HG03575 (cell line): ENCODE results near the gene AP1M2.
"Not testable (repeated sequence)": the region's sequence is repeated elsewhere in the genome, so short reads cannot be mapped to it uniquely, and the experiment has no call there.

Experiments used
- ATAC-seq: cut with Tn5 transposase; IDR thresholded peaks from one replicate; pipeline ENCODE4 v1.9.1; 2021; ENCODE audit not compliant: unreplicated experiment, insufficient number of reproducible peaks, low FRiP score; ENCODE audit errors: extremely low read depth

The AP1M2 gene

DNA sequence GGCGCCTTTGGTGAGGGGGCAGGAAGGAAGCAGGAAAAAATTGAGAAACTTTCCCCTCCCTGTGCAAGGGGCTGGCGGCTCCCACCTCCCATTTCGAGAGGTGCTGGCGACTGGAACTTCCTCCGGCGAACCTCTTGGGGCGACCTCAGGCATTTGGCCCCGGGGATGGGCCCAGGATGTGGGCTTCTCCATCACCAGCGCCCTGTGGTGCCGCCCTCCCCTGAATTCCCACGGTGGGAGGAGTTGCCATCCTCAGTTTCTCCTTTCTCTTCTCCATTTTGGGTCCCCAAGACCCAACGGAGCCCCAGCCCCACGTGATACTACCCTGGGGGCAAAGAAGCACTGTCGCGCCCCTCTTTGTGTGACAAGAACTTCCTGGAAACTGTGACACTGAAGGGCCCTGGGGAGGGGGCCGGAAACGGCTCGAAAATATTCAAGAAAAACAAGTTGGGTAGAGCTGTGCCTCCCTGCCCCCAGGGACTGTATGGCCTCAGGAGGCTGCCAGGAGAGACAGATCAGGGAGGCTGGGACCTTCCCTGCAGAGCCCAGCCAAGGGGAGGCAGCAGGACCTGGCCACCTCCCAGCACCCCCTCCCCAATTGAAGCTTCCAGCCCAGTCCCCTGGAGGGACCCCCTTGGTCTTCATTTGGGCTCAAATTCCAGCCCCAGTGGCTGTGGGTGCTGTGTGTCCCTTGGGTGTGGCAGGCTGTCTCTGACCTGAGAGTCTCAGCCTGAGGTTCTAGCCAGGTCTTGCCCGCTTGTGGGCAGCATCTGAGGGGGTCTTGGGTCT lies 16.2 kb upstream of the AP1M2 start:
- ATAC-seq = no peak

DNA sequence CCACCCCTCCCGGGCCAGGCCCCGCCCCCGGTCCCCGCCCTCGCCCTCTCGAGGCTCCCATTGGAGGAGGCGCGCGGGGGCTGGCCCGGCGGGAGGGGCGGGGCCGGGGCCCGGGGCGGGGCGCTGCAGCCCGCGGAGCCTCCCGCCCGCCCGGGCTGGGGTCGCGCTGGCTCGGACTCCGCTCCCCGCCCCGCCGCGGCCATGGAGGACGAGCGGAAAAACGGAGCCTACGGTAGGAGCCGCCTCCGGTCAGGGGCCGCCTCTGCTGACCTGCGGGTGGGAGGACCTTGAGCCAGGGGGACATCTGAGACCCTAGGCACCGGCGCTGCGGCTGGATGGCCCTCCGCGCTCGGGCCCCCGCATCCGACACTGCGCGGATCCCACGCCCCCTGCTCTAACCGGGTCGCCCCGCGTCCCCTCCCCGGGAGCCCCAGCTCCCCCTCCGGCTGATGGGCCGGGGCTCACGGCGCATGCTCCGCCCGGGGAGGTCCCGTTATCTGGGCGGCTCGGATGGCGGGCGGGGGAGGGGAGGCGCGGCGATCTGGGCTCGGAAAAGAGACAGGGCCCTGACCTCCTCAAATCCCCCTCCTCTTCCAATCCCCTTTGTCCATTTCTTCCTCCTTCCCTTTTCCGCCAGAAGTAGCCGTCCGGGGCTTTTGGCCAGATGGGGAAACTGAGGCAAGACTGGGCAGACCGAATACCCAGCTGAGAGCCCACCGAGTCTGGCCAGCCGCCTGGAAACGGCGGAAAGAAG lies 15.4 kb upstream of the AP1M2 start:
- ATAC-seq = no peak

DNA sequence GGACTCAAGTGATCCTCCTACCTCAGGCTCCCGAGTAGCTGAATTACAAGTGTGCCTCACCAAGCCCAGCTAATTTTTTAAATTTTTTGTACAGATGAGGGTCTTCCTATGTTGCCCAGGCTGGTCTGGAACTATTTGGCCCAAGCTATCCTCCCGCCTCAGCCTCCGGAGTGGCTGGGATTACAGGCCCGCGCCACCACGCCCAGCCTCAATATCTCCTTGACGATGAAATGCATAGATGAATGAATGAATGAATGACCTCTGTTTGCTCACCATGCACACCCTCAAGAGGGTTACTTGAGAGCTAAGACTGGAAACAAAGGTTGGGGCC lies 14.9 kb upstream of the AP1M2 start:
- no peak for ATAC-seq

DNA sequence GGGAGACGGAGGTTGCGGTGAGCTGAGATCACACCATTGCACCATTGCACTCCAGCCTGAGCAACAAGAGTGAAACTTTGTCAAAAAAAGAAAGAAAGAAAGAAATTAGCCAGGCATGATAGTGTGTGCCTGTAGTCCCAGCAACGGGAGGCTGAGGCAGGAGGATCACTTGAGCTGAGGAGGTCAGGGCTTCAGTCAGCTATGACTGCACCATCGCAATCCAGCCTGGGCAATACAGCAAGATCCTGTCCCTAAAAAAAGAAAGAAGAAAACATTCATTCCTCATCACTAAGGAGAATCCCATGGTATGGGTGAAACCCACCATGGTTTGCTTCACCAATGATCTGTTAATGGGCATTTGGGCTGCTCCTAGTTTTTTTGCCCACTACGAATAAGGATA lies 13.0 kb upstream of the AP1M2 start:
- ATAC-seq = no peak

DNA sequence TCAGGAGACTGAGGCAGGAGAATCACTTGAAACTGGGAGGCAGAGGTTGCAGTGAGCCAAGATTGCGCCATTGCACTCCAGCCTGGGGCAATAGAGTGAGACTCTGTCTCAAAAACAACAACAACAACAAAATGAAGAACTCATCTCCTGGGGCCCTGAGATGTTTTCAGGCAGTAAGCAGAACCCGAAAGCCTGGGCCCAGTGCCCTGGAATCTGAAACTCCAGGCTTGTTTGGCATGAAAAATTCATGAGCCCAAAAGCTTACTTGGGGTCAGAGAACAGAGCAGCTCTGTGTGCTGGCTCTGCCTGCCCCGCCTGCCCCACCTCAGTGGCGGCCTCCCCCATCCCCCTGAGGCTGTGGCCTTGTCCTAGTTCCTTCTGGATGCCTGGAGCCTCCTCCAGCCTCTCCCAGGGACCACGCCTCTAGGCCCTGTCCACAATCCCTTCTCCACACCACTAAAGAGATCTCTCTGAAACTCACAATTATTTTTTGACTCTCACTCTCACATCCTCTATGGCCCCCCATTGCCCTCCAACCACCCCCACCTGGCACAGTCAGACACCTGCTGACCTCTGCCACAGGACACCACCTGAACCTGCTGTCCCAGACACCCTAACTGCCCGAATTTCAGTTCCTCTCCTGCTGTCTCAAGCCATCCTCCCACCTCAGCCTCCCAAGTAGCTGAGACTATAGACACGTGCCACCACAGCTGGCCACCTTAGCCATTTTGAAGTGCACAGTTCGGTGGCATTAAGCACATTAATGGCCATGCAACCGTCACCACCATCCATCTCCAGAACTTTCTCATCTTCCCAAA lies 6.9 kb upstream of the AP1M2 start:
- no peak for ATAC-seq

DNA sequence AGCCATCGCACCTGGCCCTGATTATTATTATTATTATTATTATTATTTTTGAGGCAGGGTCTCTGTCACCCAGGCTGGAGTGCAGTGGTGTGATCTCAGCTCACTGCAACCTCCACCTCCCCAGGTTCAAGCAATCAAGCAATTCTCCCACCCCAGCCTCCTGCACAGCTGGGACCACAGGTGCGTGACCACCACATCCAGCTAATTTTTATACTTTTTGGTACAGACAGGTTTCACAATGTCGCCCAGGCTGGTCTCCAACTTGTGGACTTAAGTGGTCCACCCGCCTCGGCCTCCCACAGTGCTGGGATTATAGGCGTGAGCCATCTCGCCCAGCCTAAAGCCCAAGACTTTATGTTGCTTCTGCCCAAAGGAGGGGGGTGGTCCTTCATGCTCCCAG lies 6.0 kb upstream of the AP1M2 start:
- ATAC-seq = no peak

DNA sequence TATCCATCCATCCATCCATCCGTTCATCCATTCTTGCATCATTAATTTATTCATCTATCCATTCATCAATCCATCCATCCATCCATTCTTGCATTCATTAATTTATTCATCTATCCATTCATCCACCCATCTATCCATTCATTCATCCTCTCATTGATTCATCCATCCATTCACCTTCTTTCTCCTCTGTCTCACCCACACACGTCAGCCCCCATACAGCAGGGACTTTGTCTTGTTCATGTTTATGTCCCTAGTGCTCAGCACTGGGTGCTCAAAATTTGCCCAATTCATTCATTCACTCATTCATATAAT lies 683 bp upstream of the AP1M2 start:
- no peak for ATAC-seq

DNA sequence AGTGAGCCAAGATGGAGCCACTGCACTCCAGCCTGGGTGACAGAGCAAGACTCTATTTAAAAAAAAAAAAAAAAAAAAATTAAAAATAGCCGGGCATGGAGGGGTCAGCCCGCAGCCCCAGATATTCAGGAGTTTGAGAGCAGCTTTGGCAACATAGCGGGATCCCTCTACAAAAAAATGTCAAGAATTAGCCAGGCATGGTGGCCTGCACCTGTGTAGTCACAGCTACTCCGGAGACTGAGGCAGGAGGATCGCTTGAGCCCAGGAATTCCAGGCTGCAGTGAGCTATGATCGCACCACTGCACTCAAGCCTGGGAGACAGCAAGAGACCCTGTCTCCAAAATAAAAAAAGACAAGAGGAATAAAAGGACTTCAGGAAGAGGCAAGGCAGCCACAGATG lies 716 bp downstream of the AP1M2 start:
- no peak for ATAC-seq

DNA sequence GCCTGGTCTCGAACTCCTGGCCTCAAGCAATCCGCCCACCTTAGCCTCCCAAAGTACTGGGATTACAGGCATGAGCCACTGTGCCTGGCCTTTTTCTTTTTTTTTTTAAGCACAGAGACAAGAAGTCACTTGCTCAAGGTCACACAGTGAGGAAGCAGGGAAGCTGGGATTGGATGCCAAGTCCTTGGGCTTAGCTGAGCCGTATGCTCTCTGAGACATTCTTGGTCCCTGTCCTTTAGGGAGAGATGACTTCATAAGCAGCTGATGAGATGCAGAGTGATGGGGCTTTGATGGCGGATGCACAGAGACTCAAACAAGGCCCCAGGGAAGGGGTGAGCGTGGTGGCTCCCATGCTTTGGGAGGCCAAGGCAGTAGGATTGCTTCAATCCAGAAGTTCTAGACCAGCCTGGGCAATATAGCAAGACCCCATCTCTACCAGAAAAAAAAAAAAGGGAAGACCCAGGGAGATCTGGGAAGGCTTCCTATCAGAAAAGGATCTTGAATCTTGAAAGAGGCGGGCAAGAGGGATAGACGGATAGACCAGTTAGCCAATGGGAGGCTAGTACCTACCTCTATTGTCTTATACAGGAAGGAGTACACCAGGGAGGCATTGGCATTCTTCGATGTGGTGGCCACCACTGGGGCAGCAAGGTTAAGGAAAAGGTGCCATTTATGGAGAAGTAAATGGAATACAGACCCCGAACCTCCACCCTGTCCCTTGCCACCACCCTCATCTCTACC lies 3.9 kb downstream of the AP1M2 start:
- ATAC-seq = no peak

DNA sequence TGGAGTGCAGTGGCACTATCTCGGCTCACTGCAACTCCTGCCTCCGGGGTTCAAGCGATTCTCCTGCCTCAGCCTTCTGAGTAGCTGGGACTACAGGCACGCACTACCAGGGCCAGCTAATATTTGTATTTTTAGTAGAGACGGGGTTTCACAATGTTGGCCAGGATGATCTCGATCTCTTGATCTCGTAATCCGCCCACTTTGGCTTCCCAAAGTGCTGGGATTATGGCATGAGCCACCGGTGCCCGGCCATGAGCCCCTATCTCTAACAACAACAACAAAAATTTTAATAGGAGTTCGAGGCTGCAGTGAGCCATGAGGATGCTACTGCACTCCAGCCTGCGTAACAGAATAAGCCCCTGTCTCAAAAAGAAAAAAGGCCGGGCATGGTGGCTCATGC lies 5.0 kb downstream of the AP1M2 start:
- ATAC-seq = no peak

DNA sequence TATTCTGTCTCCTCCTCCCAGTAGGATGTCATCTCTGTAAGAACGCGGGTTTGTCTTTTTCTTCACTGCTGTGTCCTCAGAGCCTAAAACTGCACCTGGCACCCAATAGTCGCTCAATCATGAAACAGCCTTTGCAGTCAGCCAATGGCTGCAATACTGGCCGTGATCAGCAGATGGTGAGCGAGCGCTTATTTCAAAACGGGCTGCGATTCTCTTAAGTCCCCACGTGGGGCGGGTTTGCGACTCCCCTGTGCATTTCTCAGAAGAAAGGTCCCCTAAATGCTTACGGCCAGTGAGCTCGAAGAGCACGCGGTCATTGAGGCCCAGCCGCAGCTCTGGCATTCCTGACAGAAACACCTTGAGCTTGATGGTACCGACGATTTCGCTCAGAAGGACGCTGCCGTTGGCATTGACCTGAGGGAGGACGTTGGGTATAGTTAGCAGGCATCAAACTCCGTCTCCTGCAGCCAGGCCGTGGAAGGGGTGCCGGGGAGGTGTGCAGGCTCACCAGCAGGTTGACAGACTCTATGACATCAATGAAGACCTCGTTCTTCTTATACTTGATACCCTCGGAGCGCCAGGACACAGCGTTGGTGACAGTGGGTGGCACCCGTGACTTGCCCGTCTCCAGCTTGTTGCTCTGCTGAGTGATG lies 6.0 kb downstream of the AP1M2 start:
- ATAC-seq = no peak

DNA sequence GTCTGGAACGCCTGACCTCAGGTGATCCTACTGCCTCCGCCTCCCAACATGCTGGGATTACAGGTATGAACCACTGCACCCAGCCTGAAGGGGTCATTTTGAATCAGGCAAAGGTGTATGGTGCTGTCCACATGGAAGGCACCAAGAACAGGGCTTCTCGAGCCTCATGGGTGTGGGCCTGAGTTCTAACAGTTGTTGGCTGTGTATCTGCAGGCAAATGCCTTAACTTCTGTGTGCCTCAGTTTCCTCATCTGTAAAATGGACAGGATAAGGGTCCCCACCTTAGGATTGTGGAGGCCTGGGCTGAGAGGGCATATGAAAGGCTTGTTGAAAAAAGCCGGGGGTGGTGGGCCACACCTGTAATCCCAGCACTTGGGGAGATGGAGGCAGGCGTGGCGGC lies 9.2 kb downstream of the AP1M2 start:
- no peak for ATAC-seq

DNA sequence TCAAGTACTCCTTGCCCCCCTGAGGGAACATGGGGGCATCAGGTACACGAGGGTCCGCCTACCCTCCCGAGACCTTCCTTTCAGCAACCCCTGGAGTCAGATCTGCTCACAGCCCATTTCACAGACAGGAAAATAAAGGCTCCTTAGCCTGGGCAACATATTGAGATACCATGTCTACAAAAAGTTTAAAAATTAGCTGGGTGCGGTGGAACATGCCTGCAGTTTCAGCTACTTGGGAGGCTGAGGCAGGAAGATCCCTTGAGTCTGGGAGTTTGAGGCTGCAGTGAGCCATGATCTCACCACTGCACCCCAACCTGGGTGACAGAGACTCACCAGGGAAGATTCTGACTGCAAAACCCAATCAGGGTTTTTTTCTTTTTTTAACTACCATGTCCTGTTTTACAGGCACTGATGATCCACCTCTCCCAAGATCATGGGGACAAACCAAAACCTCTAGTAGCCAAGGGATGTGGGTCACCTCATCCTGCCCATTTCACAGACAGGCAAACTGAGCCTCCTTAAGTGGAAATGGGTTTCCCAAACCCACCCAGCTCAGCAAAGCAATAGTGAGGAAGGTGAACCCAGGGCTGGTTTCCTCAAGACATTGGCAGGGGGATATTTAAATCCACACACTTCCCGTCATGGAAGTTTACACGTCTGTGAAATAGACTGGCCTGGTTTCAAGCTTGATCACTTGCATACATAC lies 11.9 kb downstream of the AP1M2 start:
- ATAC-seq = no peak

DNA sequence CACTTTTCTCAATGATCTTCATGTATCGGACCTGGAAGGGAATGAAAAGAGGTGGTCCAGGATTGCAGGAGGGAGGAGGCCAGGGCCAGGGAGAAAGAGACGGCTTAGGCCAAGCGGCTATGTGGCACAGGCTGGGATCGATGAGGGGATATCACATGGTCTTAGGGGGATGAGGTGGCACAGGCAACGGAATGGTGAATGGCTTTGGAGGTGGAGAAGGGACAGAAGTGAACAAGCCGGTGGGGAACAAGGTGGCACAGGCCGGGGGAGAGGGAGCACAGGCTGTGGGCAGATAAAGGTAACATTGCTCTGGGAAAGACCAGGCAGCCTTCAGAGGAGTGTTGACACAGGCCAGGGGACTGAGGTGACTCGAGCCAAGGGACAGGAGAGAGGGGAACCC lies 12.7 kb downstream of the AP1M2 start:
- ATAC-seq = no peak

DNA sequence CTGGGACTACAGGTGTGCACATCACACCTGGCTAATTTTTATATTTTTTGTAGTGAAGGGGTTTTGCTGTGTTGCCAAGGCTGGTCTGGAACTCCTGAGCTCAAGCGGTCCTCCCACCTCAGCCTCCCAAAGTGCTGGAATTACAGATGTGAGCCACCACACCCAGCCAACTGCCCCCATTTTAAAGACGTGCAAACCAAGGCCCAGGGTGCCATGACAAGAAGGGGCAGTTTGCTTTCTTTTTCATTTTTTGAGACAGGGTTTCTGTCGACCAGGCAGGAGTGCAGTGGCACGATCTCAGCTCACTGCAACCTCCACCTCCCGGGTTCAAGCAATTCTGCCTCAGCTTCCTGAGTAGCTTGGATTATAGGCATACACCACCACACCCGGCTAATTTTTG lies 13.3 kb downstream of the AP1M2 start:
- ATAC-seq = not testable (repeated sequence)

DNA sequence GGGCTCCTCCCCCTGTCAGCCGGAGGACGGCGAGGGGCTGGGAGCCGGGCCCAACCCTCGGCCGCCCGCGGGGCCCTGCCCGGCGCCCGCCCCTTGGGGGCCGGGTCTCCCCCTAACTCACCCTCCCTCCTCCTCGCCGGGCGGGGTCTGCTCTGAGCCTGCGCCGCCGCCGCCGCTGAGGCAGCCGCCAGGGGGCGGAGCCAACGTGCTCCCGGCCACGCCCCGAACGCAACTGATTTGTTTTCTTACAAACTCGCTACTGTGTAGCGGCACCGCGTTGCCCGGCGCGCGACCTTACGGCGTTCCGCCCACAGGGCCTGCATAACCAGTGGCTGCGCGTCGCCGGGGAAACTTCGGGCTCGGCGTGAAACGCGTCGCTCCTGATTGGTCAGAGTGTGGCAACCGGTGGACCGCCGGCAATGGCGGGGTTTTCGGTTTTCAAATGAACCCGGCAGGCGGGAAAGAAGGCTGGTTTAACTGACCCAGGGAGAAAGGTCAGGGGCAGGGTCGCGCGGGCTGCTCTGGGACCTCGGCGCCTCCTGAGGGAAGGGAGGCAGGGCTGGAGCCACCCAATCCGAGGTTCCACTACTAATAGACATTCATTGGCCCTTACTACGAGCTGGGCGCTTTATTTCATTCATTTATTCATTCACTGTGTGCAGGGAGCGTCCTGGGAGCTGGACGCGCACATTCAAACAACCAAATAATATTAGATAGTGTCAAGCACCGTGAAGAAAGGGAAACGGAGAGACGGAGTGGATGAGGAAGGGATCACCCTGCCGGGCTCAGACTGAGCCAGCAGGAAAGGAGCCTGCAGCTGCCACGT lies 18.1 kb downstream of the AP1M2 start, which contains the start of gene CDKN2D:
TSS of gene CDKN2D (minus strand) at position 154 of the 826 bp plus-strand sequence. CDS start 326 bp downstream, outside the sequence.
- peak; percentile 43 for ATAC-seq

DNA sequence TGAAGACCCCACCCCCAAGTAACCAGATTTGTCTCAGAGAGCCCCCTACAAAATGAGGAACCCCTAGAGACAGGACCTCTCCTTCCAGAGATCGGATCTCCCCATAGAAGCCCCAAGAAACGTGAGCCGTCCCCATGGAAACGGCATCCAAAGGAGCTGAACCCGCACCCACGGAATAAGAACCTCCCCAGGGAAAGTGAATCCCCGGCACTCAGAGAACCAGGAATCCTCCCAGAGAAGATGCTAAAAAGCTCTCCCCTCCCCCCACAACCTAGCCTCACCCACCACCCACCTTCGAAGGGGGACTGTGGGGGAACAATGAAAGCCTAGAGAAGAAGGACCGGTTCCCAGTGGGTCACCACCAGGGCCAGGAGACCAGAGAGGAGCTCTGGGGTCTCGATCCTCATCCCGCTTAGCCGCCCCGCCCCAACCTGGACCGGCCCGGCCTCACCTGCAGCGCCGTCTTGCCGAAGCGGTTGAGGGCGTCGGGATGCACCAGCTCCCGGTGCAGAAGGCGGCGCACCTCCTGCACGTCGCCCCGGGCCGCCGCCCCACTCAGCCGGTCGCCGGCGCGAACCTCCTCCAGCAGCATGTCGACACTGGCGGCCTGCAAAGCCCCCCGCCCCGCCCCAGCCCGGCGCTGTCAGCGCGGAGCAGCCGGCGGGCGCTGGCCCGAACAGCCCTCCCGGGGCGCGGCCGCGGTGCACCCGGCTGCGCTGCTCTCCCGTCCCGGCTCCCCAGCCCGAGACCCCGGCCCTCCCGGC lies 18.9 kb downstream of the AP1M2 start:
- no peak for ATAC-seq
